SK-N-MC (cell line): ENCODE results near the gene TTI1.

Experiments
- DNase-seq: peaks from one replicate; pipeline ENCODE4 v3.0.0-alpha.2; 2011; ENCODE audit warnings: low read depth, low spot score
- H3K27ac ChIP-seq: fragments of 200-600 bp; sonication (generic); 2 replicates; pipeline ENCODE4 v1.5.1; 2016; ENCODE audit warnings: mixed run types
- H3K36me3 ChIP-seq: fragments of 200-600 bp; sonication (generic); 2 replicates; pipeline ENCODE4 v1.6.1; 2017; ENCODE audit warnings: antibody characterized with exemption, low read length, mixed read lengths; ENCODE audit not compliant: insufficient read depth
- H3K4me3 ChIP-seq: fragments of 200-600 bp; sonication (generic); 2 replicates; pipeline ENCODE4 v1.5.1; 2016
- H3K9ac ChIP-seq: fragments of 200-600 bp; sonication (generic); 2 replicates; pipeline ENCODE4 v1.8.0; 2017; ENCODE audit warnings: mixed run types, mixed read lengths; ENCODE audit not compliant: insufficient read length
- H3K9me3 ChIP-seq: fragments of 200-600 bp; sonication (generic); 2 replicates; pipeline ENCODE4 v1.6.1; 2017; ENCODE audit warnings: low read depth, mild to moderate bottlenecking, antibody characterized with exemption, low read length, moderate library complexity, mixed read lengths
- EZH2 ChIP-seq: fragments of 200-600 bp; sonication (generic); IDR thresholded peaks from one replicate; pipeline ENCODE4 v1.6.1; 2017; ENCODE audit warnings: antibody characterized with exemption
- FOXP2 ChIP-seq: optimal IDR thresholded peaks from 2 replicates; pipeline ENCODE3; 2011; ENCODE audit warnings: mild to moderate bottlenecking, moderate library complexity; ENCODE audit not compliant: insufficient read depth; ENCODE audit errors: extremely low read length, control extremely low read depth
- POLR2AphosphoS5 ChIP-seq: IDR thresholded peaks from 2 replicates; pipeline ENCODE4 v1.6.1; 2012; ENCODE audit warnings: mild to moderate bottlenecking, low read depth, low read length, borderline replicate concordance

TTI1 gene

GRCh38 chr20:38043512-38044300 lies 10.4 kb upstream of the TTI1 start:
- no peak for TF ChIP-seq EZH2
- TF ChIP-seq POLR2AphosphoS5 = no peak
- no peak for TF ChIP-seq FOXP2
- H3K9me3 ChIP-seq = no peaks in the 10 kb centered on the region
- H3K4me3 ChIP-seq = no peak overlapping the region
- H3K9ac ChIP-seq = no peak overlapping the region
- H3K27ac ChIP-seq = no peak overlapping the region
- DNase-seq = no peak
- H3K36me3 ChIP-seq = peaks cover 89% of the 10 kb centered on the region

- peaks cover 84% of the 10 kb centered on the region for H3K36me3 ChIP-seq
- no peak for DNase-seq
- no peaks in the 10 kb centered on the region for H3K9me3 ChIP-seq
- H3K4me3 ChIP-seq = no peak overlapping the region
- no peak overlapping the region for H3K27ac ChIP-seq
- no peak for TF ChIP-seq EZH2
- TF ChIP-seq POLR2AphosphoS5 = no peak
- no peak for TF ChIP-seq FOXP2
- H3K9ac ChIP-seq = no peak overlapping the region
These were observed 7.0 kb upstream of the TTI1 start for GRCh38 chr20:38040276-38040675.

- no peak overlapping the region for H3K27ac ChIP-seq
- 0 out of 2 replicates have a peak overlapping the region, but pooled peaks have one; percentile 5 for H3K4me3 ChIP-seq
These were observed 3.1 kb upstream of the TTI1 start for GRCh38 chr20:38036366-38036765.

GRCh38 chr20:38034961-38035360 lies 1.7 kb upstream of the TTI1 start:
- Histone ChIP-seq H3K36me3 (peaks cover 66% of the 10 kb centered on the region), H3K4me3 (peak overlapping the region; percentile 99), H3K9me3 (no peaks in the 10 kb centered on the region), H3K9ac (peak overlapping the region; percentile 98), H3K27ac (no peak overlapping the region)
- DNase-seq = no peak
- TF ChIP-seq POLR2AphosphoS5 (no peak), EZH2 (no peak), FOXP2 (no peak)

More at GRCh38 chr20:38036366-38036765, 3.1 kb upstream of the TTI1 start:
- H3K36me3 ChIP-seq = peaks cover 69% of the 10 kb centered on the region
- TF ChIP-seq POLR2AphosphoS5 (no peak), EZH2 (no peak), FOXP2 (no peak)
- DNase-seq = no peak
- peak overlapping the region; percentile 3 for H3K9ac ChIP-seq
- no peaks in the 10 kb centered on the region for H3K9me3 ChIP-seq

GRCh38 chr20:38034108-38034649 lies 923 bp upstream of the TTI1 start:
- Histone ChIP-seq H3K27ac (peak overlapping the region; percentile 91; the same call in 1 of the 2 replicates), H3K9me3 (no peaks in the 10 kb centered on the region), H3K9ac (peak overlapping the region; percentile 98), H3K4me3 (peak overlapping the region; percentile 99), H3K36me3 (peaks cover 66% of the 10 kb centered on the region)
- DNase-seq = no peak
- no peak for TF ChIP-seq EZH2
- TF ChIP-seq FOXP2 = no peak
- no peak for TF ChIP-seq POLR2AphosphoS5

GRCh38 chr20:38032585-38033329 lies 499 bp downstream of the TTI1 start:
- Histone ChIP-seq H3K9ac (peak overlapping the region; percentile 98), H3K4me3 (peak overlapping the region; percentile 99), H3K9me3 (no peaks in the 10 kb centered on the region), H3K27ac (peak overlapping the region; percentile 29; the same call in 1 of the 2 replicates), H3K36me3 (peaks cover 75% of the 10 kb centered on the region)
- DNase-seq = no peak
- no peak for TF ChIP-seq FOXP2
- no peak for TF ChIP-seq EZH2

- no peak for DNase-seq
- Histone ChIP-seq H3K9me3 (no peaks in the 10 kb centered on the region), H3K36me3 (peaks cover 73% of the 10 kb centered on the region), H3K27ac (no peak overlapping the region), H3K4me3 (peak overlapping the region; percentile 99), H3K9ac (peak overlapping the region; percentile 98)
- TF ChIP-seq FOXP2 = no peak
These were observed 1.3 kb downstream of the TTI1 start for GRCh38 chr20:38031957-38032356.

GRCh38 chr20:38029453-38029852 lies 3.8 kb downstream of the TTI1 start:
- peaks cover 63% of the 10 kb centered on the region for H3K36me3 ChIP-seq
- no peak for DNase-seq
- no peak overlapping the region for H3K4me3 ChIP-seq
- H3K27ac ChIP-seq = no peak overlapping the region
- H3K9me3 ChIP-seq = no peaks in the 10 kb centered on the region
- no peak for TF ChIP-seq FOXP2
- no peak for TF ChIP-seq EZH2
- TF ChIP-seq POLR2AphosphoS5 = no peak
- no peak overlapping the region for H3K9ac ChIP-seq
